NCI-H2081 (cell line): ENCODE measurements around the gene OTULIN.

Experiments used
- DNase-seq, 2 experiments: peaks; one replicate each; lab custom pipeline; 2025; lab: John Stamatoyannopoulos, UW

OTULIN gene

GRCh38 chr5:14741801-14742440 lies 77.4 kb downstream of the OTULIN start:
- DNase-seq = no peak

GRCh38 chr5:14742498-14742897 lies 78.0 kb downstream of the OTULIN start:
- peak; percentile 15 to 36 for DNase-seq

- DNase-seq = no peak
Observed at GRCh38 chr5:14743601-14744295, 79.2 kb downstream of the OTULIN start.

GRCh38 chr5:14744296-14745187 lies 80.0 kb downstream of the OTULIN start:
- DNase-seq = no peak

GRCh38 chr5:14745188-14745563 lies 80.7 kb downstream of the OTULIN start:
- DNase-seq = no peak

- DNase-seq = no peak
Observed at GRCh38 chr5:14745753-14746152, 81.2 kb downstream of the OTULIN start.

- DNase-seq = no peak
Observed at GRCh38 chr5:14748180-14748900, 83.8 kb downstream of the OTULIN start.
